GM12801 (cell line): ENCODE data around the gene MBD5.

Source experiments
- TF ChIP-seq, protein P1 (sequence below): IDR thresholded peaks from one replicate; pipeline ENCODE4 v1.5.1; 2011; ENCODE audit warnings: control low read depth; ENCODE audit not compliant: insufficient read length; ENCODE audit errors: extremely low read depth

The MBD5 gene

DNA sequence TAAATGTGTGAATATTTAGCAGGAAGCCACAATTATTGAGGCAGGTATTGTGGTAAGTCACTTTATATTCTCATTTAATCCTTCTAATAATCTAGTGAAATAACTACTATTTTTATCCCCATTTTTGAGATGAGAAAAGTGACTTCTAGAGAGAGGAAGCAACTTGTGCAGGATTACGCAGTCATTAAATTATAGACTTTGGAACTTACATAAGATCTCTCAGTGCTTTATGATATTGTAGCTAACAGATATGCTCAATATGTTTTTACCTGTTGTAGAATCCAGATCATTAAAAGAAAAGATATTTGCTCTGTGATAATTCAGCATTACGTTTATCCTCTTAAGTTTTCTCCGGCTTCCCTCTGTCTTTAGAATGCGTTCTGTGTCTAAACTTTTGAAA, 50.5 kb downstream of the MBD5 start:
- TF ChIP-seq, protein P1, sequence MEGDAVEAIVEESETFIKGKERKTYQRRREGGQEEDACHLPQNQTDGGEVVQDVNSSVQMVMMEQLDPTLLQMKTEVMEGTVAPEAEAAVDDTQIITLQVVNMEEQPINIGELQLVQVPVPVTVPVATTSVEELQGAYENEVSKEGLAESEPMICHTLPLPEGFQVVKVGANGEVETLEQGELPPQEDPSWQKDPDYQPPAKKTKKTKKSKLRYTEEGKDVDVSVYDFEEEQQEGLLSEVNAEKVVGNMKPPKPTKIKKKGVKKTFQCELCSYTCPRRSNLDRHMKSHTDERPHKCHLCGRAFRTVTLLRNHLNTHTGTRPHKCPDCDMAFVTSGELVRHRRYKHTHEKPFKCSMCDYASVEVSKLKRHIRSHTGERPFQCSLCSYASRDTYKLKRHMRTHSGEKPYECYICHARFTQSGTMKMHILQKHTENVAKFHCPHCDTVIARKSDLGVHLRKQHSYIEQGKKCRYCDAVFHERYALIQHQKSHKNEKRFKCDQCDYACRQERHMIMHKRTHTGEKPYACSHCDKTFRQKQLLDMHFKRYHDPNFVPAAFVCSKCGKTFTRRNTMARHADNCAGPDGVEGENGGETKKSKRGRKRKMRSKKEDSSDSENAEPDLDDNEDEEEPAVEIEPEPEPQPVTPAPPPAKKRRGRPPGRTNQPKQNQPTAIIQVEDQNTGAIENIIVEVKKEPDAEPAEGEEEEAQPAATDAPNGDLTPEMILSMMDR = no peak

DNA sequence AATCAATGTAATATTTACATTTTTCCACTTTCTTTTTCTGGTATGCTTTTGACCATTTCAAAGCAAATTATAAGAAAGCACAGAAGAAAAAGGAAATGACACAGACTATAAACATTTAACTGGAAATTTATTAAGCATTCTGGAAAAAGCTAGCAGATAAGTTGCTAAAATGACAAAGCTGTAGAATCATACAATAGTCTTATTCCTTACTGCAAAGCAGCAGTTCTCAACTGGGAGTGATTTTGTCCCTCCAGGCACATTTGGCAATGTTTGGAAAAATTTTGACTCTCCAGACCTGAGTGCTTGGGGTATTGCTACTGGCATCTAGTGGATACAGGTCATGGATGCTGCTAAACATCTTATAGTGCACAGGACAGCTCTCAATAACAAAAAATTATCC, 75.1 kb downstream of the MBD5 start:
- TF ChIP-seq, protein P1 = no peak

DNA sequence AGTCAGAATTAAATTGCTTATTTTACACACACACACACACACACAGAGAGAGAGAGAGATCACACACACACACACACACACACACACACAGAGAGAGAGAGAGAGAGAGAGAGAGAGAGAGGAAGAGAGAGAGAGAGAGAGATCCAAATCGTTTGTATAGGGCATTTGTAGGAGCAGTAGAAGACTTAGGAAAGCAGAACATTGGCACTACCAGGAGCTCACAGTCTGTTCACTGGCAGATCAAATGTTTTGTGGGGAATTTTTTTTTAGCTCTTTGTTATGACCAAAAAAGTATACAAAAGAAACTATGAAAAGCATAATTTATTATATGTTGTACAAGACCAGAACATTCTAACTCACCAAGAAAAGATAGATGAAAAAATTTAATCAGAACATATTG, 81.8 kb downstream of the MBD5 start:
- TF ChIP-seq, protein P1 = no peak

DNA sequence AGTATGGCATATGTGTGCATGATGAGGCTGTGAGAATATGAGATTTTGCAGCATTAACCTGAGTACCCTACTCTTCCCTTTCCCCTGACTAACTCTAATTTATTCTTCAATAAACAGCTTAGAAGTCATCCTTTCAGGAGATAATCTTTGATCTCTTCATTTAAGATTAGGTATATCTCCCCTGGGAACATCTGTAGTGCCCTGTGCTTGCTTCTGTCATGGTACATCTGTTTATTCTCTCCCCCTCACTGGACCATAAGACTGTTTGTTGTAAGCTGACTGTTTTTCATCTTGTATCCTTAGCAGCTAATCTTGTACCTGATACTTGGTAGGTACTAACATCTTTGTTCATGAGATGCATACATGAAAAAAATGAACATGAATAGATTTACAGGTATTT, 83.1 kb downstream of the MBD5 start:
- TF ChIP-seq, protein P1 = no peak

DNA sequence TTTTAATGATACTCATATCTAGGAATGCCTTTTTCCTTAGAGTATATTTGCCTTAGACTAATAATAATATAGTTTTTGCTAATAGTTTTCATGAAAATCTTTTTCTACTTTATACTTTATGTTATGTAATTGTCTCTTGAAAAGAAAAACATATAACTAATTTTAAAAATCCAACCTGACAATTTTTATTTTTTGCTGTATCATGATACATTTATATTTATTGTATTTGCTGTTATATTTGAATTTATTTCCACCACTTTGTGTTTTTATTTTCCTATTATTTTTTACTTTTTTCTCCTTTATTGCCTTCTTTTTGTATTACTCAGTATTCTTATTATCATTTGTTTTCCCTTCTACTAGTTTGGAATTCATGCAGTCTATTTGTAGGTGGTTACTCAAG, 85.4 kb downstream of the MBD5 start:
- TF ChIP-seq, protein P1 = no peak

DNA sequence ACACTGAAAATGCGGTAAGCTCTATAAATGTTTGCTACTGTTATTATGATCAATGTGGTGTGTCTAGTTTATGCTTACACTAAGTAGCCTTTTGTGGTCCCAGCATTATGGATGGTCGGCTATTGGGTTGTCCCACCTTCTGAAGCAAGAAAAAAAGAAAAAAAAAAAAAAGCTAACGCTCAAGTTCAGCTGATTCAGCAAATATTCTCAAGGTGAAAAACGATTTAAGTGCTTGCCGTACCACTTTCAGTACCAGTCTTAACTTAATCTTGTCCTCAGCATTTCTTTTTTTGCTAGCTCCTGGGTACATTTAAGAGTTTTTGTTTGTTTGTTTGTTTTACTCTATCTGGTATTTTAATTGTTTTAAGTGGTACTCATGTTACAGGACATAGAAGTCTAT, 87.5 kb downstream of the MBD5 start:
- TF ChIP-seq, protein P1 = no peak

DNA sequence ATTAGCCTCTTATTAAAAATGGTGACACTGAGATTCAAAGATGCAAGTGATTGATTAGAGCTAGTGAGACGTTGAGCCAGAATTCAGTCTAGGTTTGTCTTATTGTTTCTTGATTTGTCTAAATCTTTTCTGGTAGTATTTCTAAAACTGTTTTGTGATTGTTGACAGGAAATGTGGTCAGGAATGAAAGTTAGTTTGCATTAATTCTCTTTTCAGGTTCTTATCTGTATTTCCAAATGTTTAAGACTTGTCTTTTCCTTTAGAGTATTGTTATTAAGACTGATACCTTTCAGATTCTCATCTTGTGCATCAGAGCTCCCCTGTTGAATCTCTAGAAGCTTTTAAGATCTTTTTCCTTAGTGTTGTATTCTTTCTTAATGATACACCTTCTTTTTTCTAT, 89.3 kb downstream of the MBD5 start:
- TF ChIP-seq, protein P1 = no peak

DNA sequence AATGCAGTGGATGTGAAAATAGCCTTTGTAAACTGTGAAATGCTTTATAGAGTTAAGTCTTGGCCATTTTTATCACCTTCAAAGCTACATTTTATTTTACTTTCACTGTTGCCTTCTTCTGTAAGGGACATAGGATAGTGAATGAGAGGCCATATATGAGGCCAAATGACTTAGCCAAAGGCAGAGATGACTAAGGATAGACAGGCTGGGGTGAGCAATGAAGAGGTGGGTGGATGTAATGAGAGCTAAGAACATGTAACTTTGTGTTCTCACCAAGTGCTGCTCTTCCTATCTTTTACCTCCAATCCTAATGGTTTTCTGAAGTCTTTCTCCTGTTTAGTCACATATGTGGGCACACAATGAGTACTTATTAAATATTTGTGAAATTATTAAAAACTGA, 101.9 kb downstream of the MBD5 start:
- TF ChIP-seq, protein P1 = no peak
